H9 (cell line): ENCODE data around the gene RPLP2. TPM values are rescaled to one million over a fixed set of nuclear protein-coding genes. Genes with fewer than 3 reads are reported as not detected.

Experiments
- DNase-seq: peaks from one replicate; pipeline ENCODE4 v3.0.0-alpha.2; 2017
- H2AFZ ChIP-seq: one replicate; pipeline ENCODE4 v1.6.1; 2013; ENCODE audit warnings: mild to moderate bottlenecking, low read length, control low read depth, moderate library complexity
- H2AK5ac ChIP-seq: 2 replicates; pipeline ENCODE4 v1.6.1; 2013; ENCODE audit warnings: low read length, control low read depth, mixed read lengths; ENCODE audit not compliant: insufficient read length
- H2BK120ac ChIP-seq: one replicate; pipeline ENCODE4 v1.6.1; 2013; ENCODE audit warnings: low read depth, mild to moderate bottlenecking, low read length, control low read depth, inconsistent platforms; ENCODE audit not compliant: poor library complexity, severe bottlenecking
- H2BK12ac ChIP-seq: 2 replicates; pipeline ENCODE4 v1.6.1; 2013; ENCODE audit warnings: low read length, control low read depth, mixed read lengths, low read depth; ENCODE audit not compliant: insufficient read length
- H2BK15ac ChIP-seq: 2 replicates; pipeline ENCODE4 v1.6.1; 2013; ENCODE audit warnings: low read depth, low read length, control low read depth
- H2BK20ac ChIP-seq: one replicate; pipeline ENCODE4 v1.6.1; 2013; ENCODE audit warnings: low read depth, mild to moderate bottlenecking, low read length, control low read depth, inconsistent platforms; ENCODE audit not compliant: poor library complexity, severe bottlenecking
- H2BK5ac ChIP-seq: 2 replicates; pipeline ENCODE4 v1.6.1; 2013; ENCODE audit warnings: low read length, control low read depth, mixed read lengths; ENCODE audit not compliant: insufficient read length
- H3K14ac ChIP-seq: 2 replicates; pipeline ENCODE4 v1.6.1; 2013; ENCODE audit warnings: low read length, control low read depth; ENCODE audit not compliant: insufficient read depth
- H3K18ac ChIP-seq: 2 replicates; pipeline ENCODE4 v1.6.1; 2013; ENCODE audit warnings: low read depth, mild to moderate bottlenecking, mixed read lengths, low read length, control low read depth; ENCODE audit not compliant: insufficient read length
- H3K23ac ChIP-seq: 2 replicates; pipeline ENCODE4 v1.6.1; 2013; ENCODE audit warnings: low read length, control low read depth, mixed read lengths, low read depth; ENCODE audit not compliant: insufficient read length
- H3K23me2 ChIP-seq: 2 replicates; pipeline ENCODE4 v1.6.1; 2013; ENCODE audit warnings: low read depth, mild to moderate bottlenecking, mixed read lengths, low read length, control low read depth; ENCODE audit not compliant: insufficient read length, poor library complexity, severe bottlenecking
- H3K27ac ChIP-seq: 2 replicates; pipeline ENCODE4 v1.5.1; 2013; ENCODE audit warnings: low read length, control low read depth, mixed read lengths, low read depth; ENCODE audit not compliant: insufficient read length
- H3K27me3 ChIP-seq: 2 replicates; pipeline ENCODE4 v1.6.1; 2013; ENCODE audit warnings: low read length, control low read depth, inconsistent platforms; ENCODE audit not compliant: insufficient read depth
- H3K4ac ChIP-seq: 2 replicates; pipeline ENCODE4 v1.6.1; 2013; ENCODE audit warnings: low read depth, mild to moderate bottlenecking, control low read depth, inconsistent platforms, low read length, moderate library complexity
- H3K4me1 ChIP-seq: 2 replicates; pipeline ENCODE4 v1.6.1; 2013; ENCODE audit warnings: low read length, control low read depth, inconsistent platforms; ENCODE audit not compliant: insufficient read depth
- H3K4me2 ChIP-seq: 2 replicates; pipeline ENCODE4 v1.6.1; 2013; ENCODE audit warnings: low read length, control low read depth, mixed read lengths; ENCODE audit not compliant: insufficient read length, insufficient read depth
- H3K56ac ChIP-seq: 2 replicates; pipeline ENCODE4 v1.6.1; 2013; ENCODE audit warnings: low read depth, mild to moderate bottlenecking, mixed read lengths, low read length, control low read depth; ENCODE audit not compliant: insufficient read length
- H3K79me1 ChIP-seq: 2 replicates; pipeline ENCODE4 v1.6.1; 2013; ENCODE audit warnings: low read depth, mild to moderate bottlenecking, moderate library complexity, low read length, control low read depth, inconsistent platforms; ENCODE audit not compliant: insufficient read depth, poor library complexity, severe bottlenecking
- H3K79me2 ChIP-seq: 2 replicates; pipeline ENCODE4 v1.6.1; 2013; ENCODE audit warnings: low read length, control low read depth, inconsistent platforms; ENCODE audit not compliant: insufficient read depth
- H3K9ac ChIP-seq: 2 replicates; pipeline ENCODE4 v1.6.1; 2013; ENCODE audit warnings: low read length, control low read depth, mixed read lengths; ENCODE audit not compliant: insufficient read length; ENCODE audit errors: extremely low read depth
- H3K9me3 ChIP-seq: one replicate; pipeline ENCODE4 v1.6.1; 2013; ENCODE audit warnings: low read depth, low read length, inconsistent platforms; ENCODE audit not compliant: control insufficient read depth
- H3T11ph ChIP-seq: one replicate; pipeline ENCODE4 v1.6.1; 2013; ENCODE audit warnings: mild to moderate bottlenecking, low read length, control low read depth, inconsistent platforms
- H4K20me1 ChIP-seq: one replicate; pipeline ENCODE4 v1.6.1; 2013; ENCODE audit not compliant: control insufficient read depth, insufficient read length, insufficient read depth
- H4K5ac ChIP-seq: 2 replicates; pipeline ENCODE4 v1.6.1; 2013; ENCODE audit warnings: low read depth, mild to moderate bottlenecking, mixed read lengths, low read length, control low read depth; ENCODE audit not compliant: insufficient read length
- H4K8ac ChIP-seq: replicated peaks from 2 replicates; pipeline ENCODE4 v1.6.1; 2013; ENCODE audit warnings: low read length, control low read depth, mixed read lengths, low read depth; ENCODE audit not compliant: insufficient read length
- H4K91ac ChIP-seq: 2 replicates; pipeline ENCODE4 v1.6.1; 2013; ENCODE audit warnings: low read depth, mild to moderate bottlenecking, moderate library complexity, mixed read lengths, low read length, control low read depth; ENCODE audit not compliant: insufficient read length
- H3K27ac Mint-ChIP-seq, 3 experiments: 2 replicates in 2 of 3; 3 replicates in 1 of 3; pipeline ENCODE4 v1.8.0; 2020 to 2021; ENCODE audit warnings: mixed read lengths in 3 of 3, mild to moderate bottlenecking in 1 of 3, moderate library complexity in 1 of 3
- H3K27me3 Mint-ChIP-seq: 2 replicates; pipeline ENCODE4 v1.8.0; 2021; ENCODE audit warnings: low read depth, mild to moderate bottlenecking, moderate library complexity, mixed read lengths
- H3K36me3 Mint-ChIP-seq, 3 experiments: 2 replicates in 2 of 3; 3 replicates in 1 of 3; pipeline ENCODE4 v1.8.0; 2020 to 2021; ENCODE audit warnings: low read depth in 3 of 3, mixed read lengths in 3 of 3; ENCODE audit not compliant: insufficient read depth in 1 of 3
- H3K4me1 Mint-ChIP-seq, 2 experiments: 2 replicates each; pipeline ENCODE4 v1.8.0; 2020; ENCODE audit warnings: mixed read lengths in 2 of 2
- H3K4me3 Mint-ChIP-seq, 2 experiments: 2 replicates in 1 of 2; 3 replicates in 1 of 2; pipeline ENCODE4 v1.8.0; 2020 to 2021; ENCODE audit warnings: mild to moderate bottlenecking in 2 of 2, mixed read lengths in 2 of 2, moderate library complexity in 1 of 2
- H3K9me3 Mint-ChIP-seq, 2 experiments: 2 replicates in 1 of 2; 3 replicates in 1 of 2; pipeline ENCODE4 v1.8.0; 2020; ENCODE audit warnings: mild to moderate bottlenecking in 2 of 2, mixed read lengths in 2 of 2, moderate library complexity in 1 of 2
- WGBS: extraction: QIAGEN DNeasy Blood & Tissue Kit; methylation state at CpG from one replicate; pipeline ENCODE4 v1.1.7; 2013; ENCODE audit warnings: missing lambda C conversion rate, low lambda C conversion rate, mixed read lengths; ENCODE audit not compliant: insufficient read length; ENCODE audit errors: extremely low coverage; 5-methylcytosine and 5-hydroxymethylcytosine counted together
- total RNA-seq: library from RNA; stranded (reverse); gene quantifications from 2 replicates; pipeline ENCODE4 v1.2.1, GENCODE V29; 2021
- TF ChIP-seq, protein P1 (sequence below): fragments of 200-600 bp; sonication (generic); conservative IDR thresholded peaks from 3 replicates; pipeline ENCODE4 v1.8.0; 2021; ENCODE audit warnings: antibody characterized with exemption, mild to moderate bottlenecking

The RPLP2 gene
- total RNA-seq, 1 experiment from 2014 or later = 2,138 TPM

GRCh38 chr11:772429-773390 lies 37.1 kb upstream of the RPLP2 start:
- H3T11ph ChIP-seq = no peak overlapping the region
- H3K27me3 Mint-ChIP-seq = no peaks in the 10 kb centered on the region
- no peak overlapping the region for H3K4ac ChIP-seq
- no peak overlapping the region for H3K27ac Mint-ChIP-seq
- WGBS = no CpG with 5 or more reads among the region's 34 CpGs
- H2BK15ac ChIP-seq = no peak overlapping the region
- H3K27ac ChIP-seq = no peak overlapping the region
- H4K5ac ChIP-seq = no peak overlapping the region
- H2AFZ ChIP-seq = no peak overlapping the region
- no peak overlapping the region for H4K8ac ChIP-seq
- H3K4me1 ChIP-seq = no peaks in the 10 kb centered on the region
- peaks cover 8% of the 10 kb centered on the region for H3K79me1 ChIP-seq
- no peak overlapping the region for H2BK5ac ChIP-seq
- no peaks in the 10 kb centered on the region for H3K9me3 Mint-ChIP-seq
- no peak for DNase-seq
- no peaks in the 10 kb centered on the region for H4K20me1 ChIP-seq
- H3K9ac ChIP-seq = no peak overlapping the region
- no peak overlapping the region for H2AK5ac ChIP-seq
- H3K4me1 Mint-ChIP-seq = peaks cover 10 to 14% of the 10 kb centered on the region in 2 experiments
- H3K79me2 ChIP-seq = peaks cover 4% of the 10 kb centered on the region; the same call in 1 of the 2 replicates
- H3K23ac ChIP-seq = no peak overlapping the region
- no peak overlapping the region for H2BK20ac ChIP-seq
- H2BK120ac ChIP-seq = no peak overlapping the region
- H3K56ac ChIP-seq = no peak overlapping the region
- no peaks in the 10 kb centered on the region for H3K9me3 ChIP-seq
- H4K91ac ChIP-seq = no peak overlapping the region
- no peak overlapping the region for H3K18ac ChIP-seq
- TF ChIP-seq, protein P1, sequence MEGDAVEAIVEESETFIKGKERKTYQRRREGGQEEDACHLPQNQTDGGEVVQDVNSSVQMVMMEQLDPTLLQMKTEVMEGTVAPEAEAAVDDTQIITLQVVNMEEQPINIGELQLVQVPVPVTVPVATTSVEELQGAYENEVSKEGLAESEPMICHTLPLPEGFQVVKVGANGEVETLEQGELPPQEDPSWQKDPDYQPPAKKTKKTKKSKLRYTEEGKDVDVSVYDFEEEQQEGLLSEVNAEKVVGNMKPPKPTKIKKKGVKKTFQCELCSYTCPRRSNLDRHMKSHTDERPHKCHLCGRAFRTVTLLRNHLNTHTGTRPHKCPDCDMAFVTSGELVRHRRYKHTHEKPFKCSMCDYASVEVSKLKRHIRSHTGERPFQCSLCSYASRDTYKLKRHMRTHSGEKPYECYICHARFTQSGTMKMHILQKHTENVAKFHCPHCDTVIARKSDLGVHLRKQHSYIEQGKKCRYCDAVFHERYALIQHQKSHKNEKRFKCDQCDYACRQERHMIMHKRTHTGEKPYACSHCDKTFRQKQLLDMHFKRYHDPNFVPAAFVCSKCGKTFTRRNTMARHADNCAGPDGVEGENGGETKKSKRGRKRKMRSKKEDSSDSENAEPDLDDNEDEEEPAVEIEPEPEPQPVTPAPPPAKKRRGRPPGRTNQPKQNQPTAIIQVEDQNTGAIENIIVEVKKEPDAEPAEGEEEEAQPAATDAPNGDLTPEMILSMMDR = no peak
- H3K23me2 ChIP-seq = peaks cover 7% of the 10 kb centered on the region
- H3K14ac ChIP-seq = no peak overlapping the region; the same call in 1 of the 2 replicates
- H3K4me3 Mint-ChIP-seq = no peak overlapping the region
- no peak overlapping the region for H2BK12ac ChIP-seq
- no peak overlapping the region for H3K4me2 ChIP-seq
- peaks cover 2 to 24% (median 18%) of the 10 kb centered on the region in 3 experiments; a peak in 6 of 7 replicates for H3K36me3 Mint-ChIP-seq
- H3K27me3 ChIP-seq = no peaks in the 10 kb centered on the region
